Activated CD4-positive, alpha-beta T cell treated with anti-CD3 and anti-CD28 coated beads, Interleukin-2, amount 10 ng/mL, durations not matched to agents 7 days and 5 days (primary cell): ENCODE results near the gene CYP17A1. TPM values are rescaled to one million over a fixed set of nuclear protein-coding genes. Genes with fewer than 3 reads are reported as not detected.
"Not testable (repeated sequence)": the region's sequence is repeated elsewhere in the genome, so short reads cannot be mapped to it uniquely, and the experiment has no call there.

ENCODE experiments used
- CTCF ChIA-PET: fragments of 350-600 bp; sonication (Branson Sonifier 250); formaldehyde crosslinking; loops from one replicate; lab custom pipeline; 2021; ENCODE audit warnings: antibody characterized with exemption; lab: Charles Lee
- POLR2A ChIA-PET: fragments of 350-600 bp; sonication (Branson Sonifier 250); formaldehyde crosslinking; loops from one replicate; lab custom pipeline; 2021; ENCODE audit warnings: antibody characterized with exemption; lab: Charles Lee
- DNase-seq: peaks from one replicate; pipeline ENCODE4 v3.0.0-alpha.2; 2020
- H3K27ac Mint-ChIP-seq: one replicate; pipeline ENCODE4 v1.8.0; 2021; ENCODE audit warnings: mild to moderate bottlenecking, moderate library complexity, mixed read lengths
- H3K27me3 Mint-ChIP-seq: one replicate; pipeline ENCODE4 v1.8.0; 2021; ENCODE audit warnings: mixed read lengths
- H3K36me3 Mint-ChIP-seq: one replicate; pipeline ENCODE4 v1.8.0; 2021; ENCODE audit warnings: low read depth, mixed read lengths
- H3K4me1 Mint-ChIP-seq: one replicate; pipeline ENCODE4 v1.8.0; 2021; ENCODE audit warnings: mixed read lengths
- H3K4me3 Mint-ChIP-seq: one replicate; pipeline ENCODE4 v1.8.0; 2021; ENCODE audit warnings: mild to moderate bottlenecking, moderate library complexity, mixed read lengths
- H3K9me3 Mint-ChIP-seq: one replicate; pipeline ENCODE4 v1.8.0; 2021; ENCODE audit warnings: mixed read lengths
- total RNA-seq, 2 experiments: library from RNA; stranded (reverse); gene quantifications; one replicate each; pipeline ENCODE4 v1.2.3, GENCODE V29; 2021

The CYP17A1 gene
- total RNA-seq, 2 experiments from 2014 or later, result not detected

DNA sequence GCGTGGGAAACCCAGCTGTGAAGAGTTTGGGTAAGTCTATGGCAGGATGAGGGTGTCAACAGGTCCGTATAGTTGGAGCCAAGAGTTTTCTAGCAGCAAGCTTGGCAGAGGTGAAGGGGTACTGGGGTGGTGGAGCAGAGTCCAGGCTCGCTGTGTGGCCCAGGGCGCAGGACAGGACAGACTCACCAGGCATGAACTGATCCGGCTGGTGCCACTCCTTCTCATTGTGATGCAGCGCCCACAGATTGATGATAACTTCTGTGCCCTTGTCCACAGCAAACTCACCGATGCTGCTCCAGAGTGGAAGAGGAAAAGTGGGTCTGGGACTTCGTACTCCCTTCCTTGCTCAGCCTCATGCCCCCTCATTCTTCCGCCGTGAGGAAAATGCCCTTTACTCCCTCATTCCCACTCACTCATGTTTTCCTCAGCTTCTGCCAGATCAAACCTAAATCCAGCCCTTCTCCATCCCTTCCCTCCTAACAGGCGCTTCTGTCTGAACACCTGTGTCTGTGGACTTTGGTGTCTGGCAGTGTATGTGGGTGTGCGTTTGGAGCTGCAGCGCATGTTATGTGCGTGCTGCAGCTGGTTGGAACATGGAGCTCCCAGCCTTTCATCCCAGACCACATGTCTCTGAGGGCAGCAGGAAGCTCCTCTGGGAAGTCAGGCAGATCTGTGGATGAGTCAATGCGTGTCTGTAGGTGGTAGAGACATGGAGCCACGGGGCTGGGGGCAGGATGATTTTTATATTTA lies 5.7 kb downstream of the CYP17A1 start:
- Mint-ChIP-seq H3K9me3 (no peaks in the 10 kb centered on the region), H3K27me3 (no peaks in the 10 kb centered on the region), H3K4me3 (no peak overlapping the region), H3K36me3 (no peaks in the 10 kb centered on the region), H3K27ac (no peak overlapping the region), H3K4me1 (no peaks in the 10 kb centered on the region)
- CTCF ChIA-PET, result no interaction called here
- POLR2A ChIA-PET, result no interaction called here
- DNase-seq, result no peak

DNA sequence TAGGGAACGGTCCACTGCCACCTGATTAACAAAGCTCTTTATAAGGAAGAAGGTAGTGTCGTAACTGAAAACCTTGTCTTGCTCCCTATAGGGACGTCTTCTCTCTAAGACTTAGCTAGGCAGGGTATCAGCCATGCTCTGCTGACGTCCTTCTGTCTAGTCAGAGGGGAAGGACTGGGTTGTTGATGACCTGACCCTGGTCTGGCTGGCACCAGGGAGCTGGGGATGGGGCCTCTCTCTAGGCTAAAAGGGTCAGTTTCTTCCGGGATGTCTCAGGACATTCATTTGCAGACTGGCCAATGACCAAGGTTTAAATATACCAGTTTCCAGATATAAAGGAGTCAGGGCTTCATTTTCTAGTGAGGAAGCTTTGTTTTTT lies 9.6 kb downstream of the CYP17A1 start:
- Mint-ChIP-seq H3K27me3 (no peaks in the 10 kb centered on the region), H3K9me3 (no peaks in the 10 kb centered on the region), H3K36me3 (no peaks in the 10 kb centered on the region), H3K27ac (no peak overlapping the region), H3K4me3 (no peak overlapping the region), H3K4me1 (no peaks in the 10 kb centered on the region)
- POLR2A ChIA-PET, result no interaction called here
- CTCF ChIA-PET, result interaction anchor here (0.6 to 0.8 kb wide), 3 partner anchors 52 to 358 kb away, joined by 3 to 4 read pairs (median 3); no protein-coding TSS in a partner anchor
- no peak for DNase-seq

DNA sequence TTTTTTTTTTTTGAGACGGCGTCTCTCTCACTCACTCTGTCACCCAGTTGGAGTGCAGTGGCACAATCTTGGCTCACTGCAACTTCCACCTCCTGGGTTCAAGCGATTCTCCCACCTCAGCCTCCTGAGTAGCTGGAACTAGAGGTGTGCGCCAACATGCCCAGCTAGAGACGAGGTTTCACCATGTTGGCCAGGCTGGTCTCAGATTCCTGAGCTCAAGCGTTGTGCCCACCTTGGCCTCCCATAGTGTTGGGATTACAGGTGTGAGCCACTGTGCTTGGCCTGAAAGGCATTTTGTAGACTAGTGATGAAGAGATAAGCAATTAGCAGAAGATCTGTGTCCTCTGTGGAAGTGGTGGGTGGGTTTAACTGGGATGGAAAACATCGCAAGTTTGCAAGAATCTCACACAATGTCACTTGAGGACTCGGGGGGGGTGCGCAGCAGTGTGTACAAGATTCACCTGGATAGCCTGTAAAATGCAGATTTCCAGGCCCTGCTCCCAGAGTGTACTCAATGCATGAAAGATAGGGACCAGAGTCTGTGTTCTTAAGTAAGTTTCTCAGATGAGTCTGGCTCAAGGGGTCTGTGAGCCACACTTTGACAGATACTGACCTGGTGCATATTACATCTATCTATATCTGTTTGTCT lies 10.9 kb downstream of the CYP17A1 start:
- no peaks in the 10 kb centered on the region for H3K9me3 Mint-ChIP-seq
- H3K4me3 Mint-ChIP-seq, result no peak overlapping the region
- H3K27ac Mint-ChIP-seq, result no peak overlapping the region
- no peak for DNase-seq
- H3K4me1 Mint-ChIP-seq, result no peaks in the 10 kb centered on the region
- H3K36me3 Mint-ChIP-seq, result no peaks in the 10 kb centered on the region
- CTCF ChIA-PET, result interaction anchor here (0.6 to 0.9 kb wide), 5 partner anchors 17 to 860 kb away, joined by 3 to 5 read pairs (median 3); no protein-coding TSS in a partner anchor
- POLR2A ChIA-PET, result no interaction called here
- no peaks in the 10 kb centered on the region for H3K27me3 Mint-ChIP-seq

DNA sequence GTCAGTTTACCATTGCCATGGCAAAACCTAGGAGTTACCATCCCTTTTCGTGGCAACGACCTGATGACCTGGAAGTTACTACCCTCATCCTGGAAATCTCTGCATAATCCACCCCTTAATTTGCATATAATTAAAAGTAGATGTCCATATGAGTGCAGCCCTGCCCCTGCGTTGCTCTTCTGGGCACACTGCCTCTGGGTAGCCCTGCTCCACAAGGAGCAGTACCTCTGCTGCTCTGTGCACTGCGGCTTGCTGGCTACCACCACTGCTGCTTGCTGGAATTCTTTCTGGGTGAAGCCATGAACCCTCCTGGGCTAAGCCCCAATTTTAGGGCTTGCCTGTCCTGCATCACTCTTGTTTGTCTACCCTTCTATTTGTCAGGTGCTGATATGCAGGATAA lies 12.5 kb downstream of the CYP17A1 start:
- POLR2A ChIA-PET, result no interaction called here

DNA sequence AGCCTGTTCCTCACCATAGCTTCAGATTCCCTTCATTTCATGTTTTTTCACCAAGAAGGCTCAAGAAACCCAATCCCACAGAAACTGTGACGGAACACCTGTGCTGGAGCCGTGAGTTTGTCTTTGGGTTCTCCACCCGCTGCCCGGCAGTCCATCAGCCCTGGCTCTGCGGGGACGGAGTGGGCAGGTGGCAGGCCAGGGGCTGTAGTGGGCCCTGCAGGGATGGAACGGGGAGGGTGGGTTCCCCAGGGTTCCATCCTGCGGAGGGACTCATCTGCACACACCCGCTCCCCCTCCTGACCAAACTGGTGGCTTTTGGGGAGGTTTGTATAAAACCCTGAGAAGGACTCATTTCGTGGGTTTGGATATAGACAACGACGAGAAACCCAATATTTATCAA lies 15.0 kb downstream of the CYP17A1 start:
- H3K4me3 Mint-ChIP-seq, result no peak overlapping the region
- no peak for DNase-seq
- POLR2A ChIA-PET, result no interaction called here
- H3K27ac Mint-ChIP-seq, result no peak overlapping the region
- no peaks in the 10 kb centered on the region for H3K27me3 Mint-ChIP-seq
- H3K4me1 Mint-ChIP-seq, result no peaks in the 10 kb centered on the region
- H3K9me3 Mint-ChIP-seq, result no peaks in the 10 kb centered on the region
- no peaks in the 10 kb centered on the region for H3K36me3 Mint-ChIP-seq
- CTCF ChIA-PET, result no interaction called here

More for the DNA sequence above, 12.5 kb downstream of the CYP17A1 start:
- no peak for DNase-seq
- no peaks in the 10 kb centered on the region for H3K27me3 Mint-ChIP-seq
- no peak overlapping the region for H3K27ac Mint-ChIP-seq
- CTCF ChIA-PET, result no interaction called here
- H3K9me3 Mint-ChIP-seq, result no peaks in the 10 kb centered on the region
- no peaks in the 10 kb centered on the region for H3K4me1 Mint-ChIP-seq
- no peak overlapping the region for H3K4me3 Mint-ChIP-seq
- no peaks in the 10 kb centered on the region for H3K36me3 Mint-ChIP-seq

DNA sequence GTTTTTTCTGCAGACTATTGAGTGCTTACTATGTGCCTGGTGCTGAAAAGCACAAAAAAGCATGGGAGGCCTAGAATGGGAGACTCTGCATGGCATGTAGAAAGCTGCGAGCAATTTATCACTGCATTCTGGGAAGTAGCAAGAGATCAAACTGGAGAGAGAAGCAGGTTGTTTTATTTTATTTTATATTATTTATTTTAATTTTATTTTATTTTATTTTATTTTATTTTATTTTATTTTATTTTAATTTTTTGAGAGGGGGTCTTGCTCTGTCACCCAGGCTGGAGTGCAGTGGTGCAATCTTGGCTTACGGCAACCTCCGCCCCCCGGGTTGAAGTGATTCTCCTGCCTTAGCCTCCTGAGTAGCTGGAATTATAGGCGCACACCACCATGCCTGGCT lies 17.2 kb downstream of the CYP17A1 start:
- H3K4me3 Mint-ChIP-seq, H3K27ac Mint-ChIP-seq, H3K4me1 Mint-ChIP-seq: not testable (repeated sequence)

DNA sequence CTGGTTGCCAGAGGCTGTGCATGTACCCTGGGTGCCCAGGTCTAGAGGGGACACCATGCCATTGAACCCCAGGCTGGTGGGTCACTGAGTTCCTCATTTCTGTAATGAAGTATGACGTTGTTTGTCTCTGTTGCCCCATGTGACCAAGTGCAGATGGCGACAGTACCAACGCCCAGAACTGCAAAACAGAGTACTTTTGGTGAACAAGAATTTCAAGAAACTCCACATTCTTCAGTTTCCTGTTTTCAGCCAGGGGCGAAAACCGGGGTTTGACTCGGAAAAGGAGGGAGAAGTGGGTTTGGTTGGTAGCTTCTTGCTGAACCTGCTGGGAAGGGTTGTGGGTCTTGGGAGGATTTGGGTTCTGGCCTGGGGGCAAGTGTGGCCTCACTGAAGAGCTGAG lies 18.2 kb downstream of the CYP17A1 start:
- no peak overlapping the region for H3K27ac Mint-ChIP-seq

More for the DNA sequence above, 17.2 kb downstream of the CYP17A1 start:
- CTCF ChIA-PET, result interaction anchor here (1.5 kb wide), 1 partner anchor 78 kb away, joined by 3 read pairs; no protein-coding TSS in a partner anchor
- DNase-seq, H3K9me3 Mint-ChIP-seq, POLR2A ChIA-PET, H3K36me3 Mint-ChIP-seq, H3K27me3 Mint-ChIP-seq: not testable (repeated sequence)

DNA sequence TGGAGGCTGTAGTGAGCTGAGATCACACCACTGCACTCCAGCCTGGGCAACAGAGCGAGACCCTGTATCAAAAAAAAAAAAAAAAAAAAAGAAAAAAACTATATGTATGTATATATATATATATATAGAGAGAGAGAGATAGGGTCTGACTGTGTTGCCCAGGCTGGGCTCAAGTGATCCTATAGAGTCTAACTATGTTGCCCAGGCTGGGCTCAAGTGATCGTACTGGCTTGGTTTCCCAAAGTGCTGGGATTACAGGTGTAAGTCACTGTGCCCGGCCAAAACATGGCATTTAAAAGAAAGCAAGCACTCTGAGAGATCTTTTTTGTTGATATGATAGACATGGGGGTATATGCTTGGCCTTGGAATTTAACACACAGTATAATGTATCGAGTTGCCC lies 20.0 kb downstream of the CYP17A1 start:
- no peaks in the 10 kb centered on the region for H3K9me3 Mint-ChIP-seq
- POLR2A ChIA-PET, result no interaction called here
- no peak overlapping the region for H3K4me3 Mint-ChIP-seq
- H3K4me1 Mint-ChIP-seq, result peaks cover 24% of the 10 kb centered on the region
- H3K27me3 Mint-ChIP-seq, result no peaks in the 10 kb centered on the region
- H3K36me3 Mint-ChIP-seq, result peaks cover 30% of the 10 kb centered on the region
- CTCF ChIA-PET, result no interaction called here
- no peak overlapping the region for H3K27ac Mint-ChIP-seq
- no peak for DNase-seq

More for the DNA sequence above, 18.2 kb downstream of the CYP17A1 start:
- Mint-ChIP-seq H3K36me3 (peaks cover 12% of the 10 kb centered on the region), H3K4me1 (peaks cover 8% of the 10 kb centered on the region), H3K4me3 (no peak overlapping the region), H3K9me3 (no peaks in the 10 kb centered on the region), H3K27me3 (no peaks in the 10 kb centered on the region)
- no peak for DNase-seq
- POLR2A ChIA-PET, result no interaction called here
- CTCF ChIA-PET, result interaction anchor here (1.5 kb wide), 1 partner anchor 77 kb away, joined by 3 read pairs; no protein-coding TSS in a partner anchor

DNA sequence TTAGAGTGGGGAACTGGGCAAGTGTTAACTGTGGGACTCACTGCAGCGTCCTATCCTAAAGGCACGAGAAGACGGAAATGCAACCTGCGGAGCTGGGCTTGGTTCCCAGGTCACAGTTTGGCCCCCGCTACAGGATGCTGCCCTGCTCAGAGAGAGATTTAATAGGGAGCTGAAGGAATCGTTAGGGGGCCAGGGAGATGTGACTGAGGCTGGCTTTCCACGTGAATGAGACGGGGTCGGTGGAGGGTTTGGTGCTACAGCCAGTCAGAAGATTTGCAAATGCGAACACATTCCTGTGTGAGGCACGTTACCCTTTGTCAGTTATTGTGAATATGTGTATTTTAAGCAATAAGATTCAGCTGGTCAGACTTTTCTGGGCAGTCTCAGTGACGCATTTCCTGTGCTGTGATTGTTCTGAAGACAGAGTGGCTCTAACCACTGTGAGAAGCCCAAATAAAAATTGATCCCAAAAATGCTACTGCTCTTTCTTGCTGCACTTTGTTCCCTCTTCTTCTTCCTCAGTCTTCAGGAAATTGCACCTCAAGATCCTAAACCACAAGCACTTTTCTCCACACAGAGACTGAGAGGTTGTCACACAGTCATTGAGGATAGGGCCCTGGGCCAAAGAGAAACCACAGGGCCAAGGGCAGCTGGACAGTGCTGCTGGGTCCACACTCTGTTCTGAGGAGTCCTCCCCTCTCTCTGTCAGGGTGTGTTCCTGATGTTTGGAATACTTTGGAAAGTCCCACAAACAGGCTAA lies 21.2 kb downstream of the CYP17A1 start:
- no peaks in the 10 kb centered on the region for H3K27me3 Mint-ChIP-seq
- ChIA-PET POLR2A (no interaction called here), CTCF (interaction anchor here (0.6 to 1.1 kb wide), 2 partner anchors 54 to 1420 kb away, joined by 3 read pairs; partner anchors contain the start of gene AS3MT)
- H3K9me3 Mint-ChIP-seq, result no peaks in the 10 kb centered on the region
- H3K36me3 Mint-ChIP-seq, result peaks cover 41% of the 10 kb centered on the region
- H3K4me3 Mint-ChIP-seq, result no peak overlapping the region
- H3K27ac Mint-ChIP-seq, result no peak overlapping the region
- H3K4me1 Mint-ChIP-seq, result peaks cover 30% of the 10 kb centered on the region
- no peak for DNase-seq

DNA sequence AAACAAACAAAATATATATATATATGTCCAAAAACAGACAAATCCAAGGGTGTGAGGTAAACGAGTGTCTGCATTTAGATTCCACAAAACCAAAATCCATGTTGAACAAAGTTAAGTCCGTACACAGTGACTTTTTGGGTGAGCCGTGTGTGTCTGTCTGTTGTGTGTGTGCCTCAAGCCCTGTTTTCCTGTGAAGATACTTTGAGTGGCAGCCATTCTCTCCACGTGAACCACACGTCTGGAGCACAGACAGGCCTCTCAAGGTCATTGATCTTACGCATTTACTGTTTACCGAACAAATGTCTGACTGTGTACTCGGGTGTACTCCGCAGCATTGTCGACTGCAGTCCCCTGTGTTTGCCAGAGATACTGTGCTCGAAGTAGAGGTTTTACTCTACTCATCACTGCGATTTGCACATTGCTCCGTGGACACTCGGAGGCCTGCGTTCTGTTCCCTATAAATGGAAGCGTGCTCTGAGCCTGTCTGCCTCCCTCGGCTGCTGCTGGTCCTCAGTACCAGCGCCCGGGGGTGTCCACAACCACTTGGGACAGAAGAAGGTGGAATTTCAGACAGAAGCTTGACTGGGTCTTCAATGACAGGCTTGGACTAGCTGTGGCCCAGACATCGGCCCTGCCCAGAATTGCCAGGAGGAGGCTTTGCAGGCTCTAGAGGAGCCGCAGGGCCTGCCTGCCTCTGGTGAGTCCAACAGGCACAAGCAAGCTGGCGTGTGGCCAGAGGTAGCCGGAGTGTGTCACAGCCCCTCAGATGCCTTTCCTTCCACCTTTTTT lies 22.1 kb downstream of the CYP17A1 start:
- ChIA-PET CTCF (interaction anchor here (1.1 kb wide), 1 partner anchor 54 kb away, joined by 3 read pairs; the partner anchor contains the start of gene AS3MT), POLR2A (no interaction called here)
- no peak for DNase-seq
- H3K36me3 Mint-ChIP-seq, result peaks cover 44% of the 10 kb centered on the region
- peaks cover 30% of the 10 kb centered on the region for H3K4me1 Mint-ChIP-seq
- no peaks in the 10 kb centered on the region for H3K27me3 Mint-ChIP-seq
- H3K27ac Mint-ChIP-seq, result no peak overlapping the region
- H3K4me3 Mint-ChIP-seq, result no peak overlapping the region
- H3K9me3 Mint-ChIP-seq, result no peaks in the 10 kb centered on the region

DNA sequence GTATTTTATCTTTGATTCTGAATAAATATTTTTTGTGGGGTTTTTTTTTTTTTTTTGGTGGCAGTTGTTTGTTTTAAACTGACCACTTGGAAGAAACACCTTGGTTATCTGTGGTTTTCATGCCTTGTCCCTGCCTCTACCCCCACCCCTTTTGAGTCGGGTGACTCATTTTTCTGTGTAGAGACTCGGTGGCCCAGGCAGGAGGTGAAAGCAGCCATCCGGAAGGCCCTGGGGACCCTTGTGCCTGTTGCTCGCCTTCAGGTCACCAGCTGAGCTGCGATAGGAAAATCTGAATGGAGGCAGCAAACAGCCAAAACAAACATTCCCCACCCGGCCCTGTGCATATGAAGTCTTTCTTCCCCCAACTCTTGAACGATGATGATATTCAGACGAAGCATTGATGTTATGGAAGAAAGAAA lies 22.8 kb downstream of the CYP17A1 start:
- POLR2A ChIA-PET, result no interaction called here
- DNase-seq, result no peak
- H3K27me3 Mint-ChIP-seq, result no peaks in the 10 kb centered on the region
- H3K4me1 Mint-ChIP-seq, result peaks cover 33% of the 10 kb centered on the region
- peaks cover 48% of the 10 kb centered on the region for H3K36me3 Mint-ChIP-seq
- no peak overlapping the region for H3K27ac Mint-ChIP-seq
- CTCF ChIA-PET, result no interaction called here
- no peaks in the 10 kb centered on the region for H3K9me3 Mint-ChIP-seq
- no peak overlapping the region for H3K4me3 Mint-ChIP-seq

DNA sequence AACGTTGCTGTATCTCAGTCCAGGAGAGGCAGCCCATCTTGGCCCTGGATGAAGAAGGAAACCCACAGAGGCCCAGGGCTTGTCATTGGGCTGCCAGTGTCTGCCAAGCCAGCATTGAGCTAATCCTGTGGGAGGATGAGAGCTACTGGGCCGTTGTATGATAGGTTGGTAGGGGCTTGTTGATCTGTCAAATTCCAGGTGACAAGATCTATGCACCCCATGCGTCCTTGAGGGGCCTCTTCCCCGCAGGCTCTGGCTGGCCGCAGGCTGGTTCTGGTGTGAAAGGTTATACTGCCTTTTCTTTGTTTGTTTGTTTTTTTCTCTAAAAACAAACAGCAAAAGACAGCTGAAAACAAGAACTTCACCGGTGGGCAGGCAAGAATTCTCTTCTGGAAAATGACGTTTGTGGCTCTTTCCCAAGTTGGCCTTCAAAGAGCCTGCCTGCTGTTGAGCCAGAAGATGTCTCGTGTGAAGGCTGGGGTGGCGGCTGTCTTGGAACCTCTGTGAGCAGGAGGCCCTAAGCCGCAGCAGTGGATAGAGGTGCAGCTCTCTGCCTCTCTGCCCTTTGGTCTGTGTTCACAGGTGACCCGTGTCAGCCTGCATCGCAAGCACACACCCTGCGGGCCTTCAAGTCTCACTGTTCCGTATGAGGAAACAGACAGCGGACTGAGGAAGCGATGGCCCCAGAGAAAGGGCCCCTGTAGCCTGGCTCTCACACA lies 23.3 kb downstream of the CYP17A1 start:
- H3K27ac Mint-ChIP-seq, result peak overlapping the region; percentile 74
- ChIA-PET POLR2A (no interaction called here), CTCF (no interaction called here)
- no peak for DNase-seq
- H3K36me3 Mint-ChIP-seq, result peaks cover 48% of the 10 kb centered on the region
- no peak overlapping the region for H3K4me3 Mint-ChIP-seq
- H3K4me1 Mint-ChIP-seq, result peaks cover 33% of the 10 kb centered on the region
- H3K27me3 Mint-ChIP-seq, result no peaks in the 10 kb centered on the region
- no peaks in the 10 kb centered on the region for H3K9me3 Mint-ChIP-seq
